ENCODE data around the gene PLEKHH3.

- TF ChIP-seq, protein P1, sequence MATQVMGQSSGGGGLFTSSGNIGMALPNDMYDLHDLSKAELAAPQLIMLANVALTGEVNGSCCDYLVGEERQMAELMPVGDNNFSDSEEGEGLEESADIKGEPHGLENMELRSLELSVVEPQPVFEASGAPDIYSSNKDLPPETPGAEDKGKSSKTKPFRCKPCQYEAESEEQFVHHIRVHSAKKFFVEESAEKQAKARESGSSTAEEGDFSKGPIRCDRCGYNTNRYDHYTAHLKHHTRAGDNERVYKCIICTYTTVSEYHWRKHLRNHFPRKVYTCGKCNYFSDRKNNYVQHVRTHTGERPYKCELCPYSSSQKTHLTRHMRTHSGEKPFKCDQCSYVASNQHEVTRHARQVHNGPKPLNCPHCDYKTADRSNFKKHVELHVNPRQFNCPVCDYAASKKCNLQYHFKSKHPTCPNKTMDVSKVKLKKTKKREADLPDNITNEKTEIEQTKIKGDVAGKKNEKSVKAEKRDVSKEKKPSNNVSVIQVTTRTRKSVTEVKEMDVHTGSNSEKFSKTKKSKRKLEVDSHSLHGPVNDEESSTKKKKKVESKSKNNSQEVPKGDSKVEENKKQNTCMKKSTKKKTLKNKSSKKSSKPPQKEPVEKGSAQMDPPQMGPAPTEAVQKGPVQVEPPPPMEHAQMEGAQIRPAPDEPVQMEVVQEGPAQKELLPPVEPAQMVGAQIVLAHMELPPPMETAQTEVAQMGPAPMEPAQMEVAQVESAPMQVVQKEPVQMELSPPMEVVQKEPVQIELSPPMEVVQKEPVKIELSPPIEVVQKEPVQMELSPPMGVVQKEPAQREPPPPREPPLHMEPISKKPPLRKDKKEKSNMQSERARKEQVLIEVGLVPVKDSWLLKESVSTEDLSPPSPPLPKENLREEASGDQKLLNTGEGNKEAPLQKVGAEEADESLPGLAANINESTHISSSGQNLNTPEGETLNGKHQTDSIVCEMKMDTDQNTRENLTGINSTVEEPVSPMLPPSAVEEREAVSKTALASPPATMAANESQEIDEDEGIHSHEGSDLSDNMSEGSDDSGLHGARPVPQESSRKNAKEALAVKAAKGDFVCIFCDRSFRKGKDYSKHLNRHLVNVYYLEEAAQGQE (IDR thresholded peaks at IDR 0.05; ENCODE audit: insufficient read depth in 1 of 2, low read depth in 2 of 2, low read length in 1 of 2) = no peak
- no peak for TF ChIP-seq CTCF (IDR thresholded peaks at IDR 0.05)
These were observed 3.4 kb downstream of the PLEKHH3 start for GRCh38 chr17:42673266-42673884.
